Caco-2 (cell line): Measurements from ENCODE around the gene TPRA1. TPM values are rescaled to one million over a fixed set of nuclear protein-coding genes. Genes with fewer than 3 reads are reported as not detected.

ENCODE experiments used
- BruUV-seq: library from RNA; stranded (reverse); fragments of 400-500 nt; replicated peaks from 2 replicates; lab custom pipeline; 2021; lab: Mats Ljungman, UMichigan
- CTCF ChIA-PET: fragments of 300-600 bp; sonication (Branson Sonifier 250); formaldehyde crosslinking; loops from one replicate; lab custom pipeline; 2022; ENCODE audit warnings: antibody characterized with exemption; lab: Charles Lee
- POLR2A ChIA-PET: fragments of 300-600 bp; sonication (Branson Sonifier 250); formaldehyde crosslinking; loops from one replicate; lab custom pipeline; 2022; ENCODE audit warnings: antibody characterized with exemption; lab: Charles Lee
- DNase-seq, 2 experiments: peaks; one replicate each; pipeline versions ENCODE4 v3.0.0 to v3.0.0-alpha.2; 2020 to 2022
- H3K27me3 ChIP-seq: replicated peaks from 2 replicates; pipeline ENCODE4 v1.6.0; 2011; ENCODE audit warnings: low read length; ENCODE audit not compliant: control insufficient read depth, insufficient read depth
- H3K36me3 ChIP-seq: 2 replicates; pipeline ENCODE4 v1.5.1; 2011; ENCODE audit warnings: low read length; ENCODE audit not compliant: control insufficient read depth, insufficient read depth
- H3K4me1 ChIP-seq: fragments of 250-450 bp; sonication (Bioruptor Pico); 2 replicates; pipeline ENCODE4 v1.5.1; 2020; ENCODE audit warnings: mild to moderate bottlenecking
- H3K4me3 ChIP-seq: 2 replicates; pipeline ENCODE4 v1.5.1; 2011; ENCODE audit warnings: low read depth, mild to moderate bottlenecking, control low read depth, low read length
- H3K9me3 ChIP-seq: fragments of 250-450 bp; sonication (Bioruptor Pico); 2 replicates; pipeline ENCODE4 v1.5.1; 2020; ENCODE audit warnings: mild to moderate bottlenecking, moderate library complexity
- H3K27ac Mint-ChIP-seq: one replicate; pipeline ENCODE4 v1.8.0; 2022; ENCODE audit warnings: mixed read lengths; ENCODE audit not compliant: unreplicated experiment
- H3K27me3 Mint-ChIP-seq: one replicate; pipeline ENCODE4 v1.8.0; 2022; ENCODE audit warnings: mixed read lengths; ENCODE audit not compliant: insufficient read depth, unreplicated experiment
- H3K36me3 Mint-ChIP-seq: one replicate; pipeline ENCODE4 v1.8.0; 2022; ENCODE audit warnings: mild to moderate bottlenecking, mixed read lengths; ENCODE audit not compliant: insufficient read depth, unreplicated experiment
- H3K4me1 Mint-ChIP-seq: one replicate; pipeline ENCODE4 v1.8.0; 2022; ENCODE audit warnings: low read depth, mixed read lengths; ENCODE audit not compliant: unreplicated experiment
- H3K4me3 Mint-ChIP-seq: one replicate; pipeline ENCODE4 v1.8.0; 2022; ENCODE audit warnings: mild to moderate bottlenecking, moderate library complexity, mixed read lengths; ENCODE audit not compliant: unreplicated experiment
- H3K9me3 Mint-ChIP-seq: one replicate; pipeline ENCODE4 v1.8.0; 2022; ENCODE audit warnings: mixed read lengths; ENCODE audit not compliant: unreplicated experiment
- intact Hi-C: fragments of 100-400 bp; cut with micrococcal nuclease; formaldehyde crosslinking; loops from one replicate; pipeline ENCODE4 v1.10.0; 2022; ENCODE audit not compliant: unreplicated experiment
- total RNA-seq: library from RNA; stranded (reverse); gene quantifications from 2 replicates; pipeline ENCODE4 v1.2.3, GENCODE V29; 2022
- TF ChIP-seq, protein P1 (sequence below), 2 experiments: fragments of 200-600 bp in 1 of 2; IDR thresholded peaks; 1 replicate in 1 of 2; 2 replicates in 1 of 2; pipeline versions ENCODE4 v1.5.1 to v1.8.0; 2011 to 2022; ENCODE audit warnings: antibody characterized with exemption in 1 of 2, control low read depth in 1 of 2, inconsistent platforms in 1 of 2, low read depth in 1 of 2, low read length in 1 of 2, mild to moderate bottlenecking in 1 of 2, moderate library complexity in 1 of 2; ENCODE audit not compliant: insufficient read depth in 1 of 2, severe bottlenecking in 1 of 2, unreplicated experiment in 1 of 2

Gene TPRA1
- total RNA-seq, 1 experiment from 2014 or later, result 34.5 TPM

- Mint-ChIP-seq H3K4me3 (peak overlapping the region; percentile 87), H3K4me1 (peaks cover 27% of the 10 kb centered on the region), H3K27ac (peak overlapping the region; percentile 90), H3K9me3 (no peaks in the 10 kb centered on the region), H3K27me3 (no peaks in the 10 kb centered on the region), H3K36me3 (peaks cover 11% of the 10 kb centered on the region)
- peaks cover 25% of the 10 kb centered on the region for H3K4me1 ChIP-seq
- peaks cover 1% of the 10 kb centered on the region; the same call in 1 of the 2 replicates for H3K36me3 ChIP-seq
- peak overlapping the region; percentile 88 for H3K4me3 ChIP-seq
- intact Hi-C loops, result loop anchor here (2.0 to 10.0 kb wide), 3 partner anchors 39 to 382 kb away; partner anchors contain the start of genes ABTB1 and PODXL2
- no TSS peak for BruUV-seq
- no peak for DNase-seq
- CTCF ChIA-PET, result interaction anchor here (0.6 to 1.6 kb wide), 3 partner anchors 15 to 104 kb away, joined by 3 to 12 read pairs (median 5); partner anchors contain the start of gene PODXL2
- H3K27me3 ChIP-seq, result no peaks in the 10 kb centered on the region
- POLR2A ChIA-PET, result no interaction called here
- TF ChIP-seq, protein P1, sequence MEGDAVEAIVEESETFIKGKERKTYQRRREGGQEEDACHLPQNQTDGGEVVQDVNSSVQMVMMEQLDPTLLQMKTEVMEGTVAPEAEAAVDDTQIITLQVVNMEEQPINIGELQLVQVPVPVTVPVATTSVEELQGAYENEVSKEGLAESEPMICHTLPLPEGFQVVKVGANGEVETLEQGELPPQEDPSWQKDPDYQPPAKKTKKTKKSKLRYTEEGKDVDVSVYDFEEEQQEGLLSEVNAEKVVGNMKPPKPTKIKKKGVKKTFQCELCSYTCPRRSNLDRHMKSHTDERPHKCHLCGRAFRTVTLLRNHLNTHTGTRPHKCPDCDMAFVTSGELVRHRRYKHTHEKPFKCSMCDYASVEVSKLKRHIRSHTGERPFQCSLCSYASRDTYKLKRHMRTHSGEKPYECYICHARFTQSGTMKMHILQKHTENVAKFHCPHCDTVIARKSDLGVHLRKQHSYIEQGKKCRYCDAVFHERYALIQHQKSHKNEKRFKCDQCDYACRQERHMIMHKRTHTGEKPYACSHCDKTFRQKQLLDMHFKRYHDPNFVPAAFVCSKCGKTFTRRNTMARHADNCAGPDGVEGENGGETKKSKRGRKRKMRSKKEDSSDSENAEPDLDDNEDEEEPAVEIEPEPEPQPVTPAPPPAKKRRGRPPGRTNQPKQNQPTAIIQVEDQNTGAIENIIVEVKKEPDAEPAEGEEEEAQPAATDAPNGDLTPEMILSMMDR (IDR thresholded peaks at IDR 0.05; ENCODE audit: insufficient read depth in 1 of 2, low read depth in 1 of 2, low read length in 1 of 2, severe bottlenecking in 1 of 2, unreplicated experiment in 1 of 2), result no peak
- no peaks in the 10 kb centered on the region for H3K9me3 ChIP-seq
These were observed 296 bp downstream of the TPRA1 start for GRCh38 chr3:127590282-127590592.

- Histone ChIP-seq H3K9me3 (no peaks in the 10 kb centered on the region), H3K27me3 (no peaks in the 10 kb centered on the region), H3K4me3 (peak overlapping the region; percentile 88), H3K4me1 (peaks cover 30% of the 10 kb centered on the region), H3K36me3 (peaks cover 1% of the 10 kb centered on the region; the same call in 1 of the 2 replicates)
- POLR2A ChIA-PET, result interaction anchor here (1.7 kb wide), 1 partner anchor 9 kb away, joined by 6 read pairs; the partner anchor contains the start of gene MCM2
- Mint-ChIP-seq H3K27me3 (no peaks in the 10 kb centered on the region), H3K36me3 (peaks cover 11% of the 10 kb centered on the region), H3K4me1 (peaks cover 27% of the 10 kb centered on the region), H3K4me3 (peak overlapping the region; percentile 87), H3K27ac (peak overlapping the region; percentile 48), H3K9me3 (no peaks in the 10 kb centered on the region)
- BruUV-seq, result no TSS peak
- no peak for DNase-seq
- CTCF ChIA-PET, result interaction anchor here (1.6 to 2.3 kb wide), 2 partner anchors 14 to 15 kb away, joined by 12 to 22 read pairs; no protein-coding TSS in a partner anchor
- TF ChIP-seq, protein P1 (IDR thresholded peaks at IDR 0.05; ENCODE audit: insufficient read depth in 1 of 2, low read depth in 1 of 2, low read length in 1 of 2, severe bottlenecking in 1 of 2, unreplicated experiment in 1 of 2), result no peak
- intact Hi-C loops, result loop anchor here (1.0 to 10.0 kb wide), 4 partner anchors 14 to 383 kb away; partner anchors contain the start of genes ABTB1 and PODXL2
These were observed 792 bp downstream of the TPRA1 start for GRCh38 chr3:127589600-127590281.

GRCh38 chr3:127588806-127589577 lies 1.5 kb downstream of the TPRA1 start:
- ChIA-PET CTCF (interaction anchor here (2.3 kb wide), 1 partner anchor 14 kb away, joined by 22 read pairs; no protein-coding TSS in a partner anchor), POLR2A (interaction anchor here (0.5 to 1.7 kb wide), 2 partner anchors 9 to 119 kb away, joined by 3 to 6 read pairs; partner anchors contain the start of gene MCM2)
- peaks cover 27% of the 10 kb centered on the region for H3K4me1 Mint-ChIP-seq
- BruUV-seq, result no TSS peak
- peaks cover 33% of the 10 kb centered on the region for H3K4me1 ChIP-seq
- H3K9me3 Mint-ChIP-seq, result no peaks in the 10 kb centered on the region
- no peaks in the 10 kb centered on the region for H3K27me3 ChIP-seq
- intact Hi-C loops, result loop anchor here (1.0 kb wide), 1 partner anchor 14 kb away; no protein-coding TSS in a partner anchor
- TF ChIP-seq, protein P1 (IDR thresholded peaks at IDR 0.05; ENCODE audit: insufficient read depth in 1 of 2, low read depth in 1 of 2, low read length in 1 of 2, severe bottlenecking in 1 of 2, unreplicated experiment in 1 of 2), result no peak
- H3K36me3 Mint-ChIP-seq, result peaks cover 11% of the 10 kb centered on the region
- peak overlapping the region; percentile 48 for H3K27ac Mint-ChIP-seq
- H3K27me3 Mint-ChIP-seq, result no peaks in the 10 kb centered on the region
- no peaks in the 10 kb centered on the region for H3K9me3 ChIP-seq
- peaks cover 1% of the 10 kb centered on the region; the same call in 1 of the 2 replicates for H3K36me3 ChIP-seq
- peak overlapping the region; percentile 87 for H3K4me3 Mint-ChIP-seq
- H3K4me3 ChIP-seq, result peak overlapping the region; percentile 88
- peak; percentile 42 to 51 for DNase-seq
